Astrocyte (in vitro differentiated cells and primary cell): ENCODE results near the gene FBXO7. TPM values are rescaled to one million over a fixed set of nuclear protein-coding genes. Genes with fewer than 3 reads are reported as not detected.

Experiments
- DNase-seq: peaks from one replicate; pipeline ENCODE4 v3.0.0-alpha.2; 2010; ENCODE audit warnings: low read depth
- FAIRE-seq: peaks from 2 replicates; lab custom pipeline; 2011; peaks lifted over from hg19 to GRCh38; lab: Jason Lieb, UNC
- H2AFZ ChIP-seq: 2 replicates; pipeline ENCODE4 v1.6.0; 2012; ENCODE audit warnings: low read depth, low read length, inconsistent platforms
- H3K27ac ChIP-seq: 2 replicates; pipeline ENCODE4 v1.5.1; 2011; ENCODE audit warnings: low read depth, low read length, inconsistent platforms
- H3K27me3 ChIP-seq: 2 replicates; pipeline ENCODE4 v1.6.0; 2011; ENCODE audit warnings: low read length, inconsistent platforms; ENCODE audit not compliant: insufficient read depth
- H3K36me3 ChIP-seq: 2 replicates; pipeline ENCODE4 v1.5.1; 2011; ENCODE audit warnings: low read length, inconsistent platforms; ENCODE audit not compliant: insufficient read depth
- H3K4me1 ChIP-seq: 2 replicates; pipeline ENCODE4 v1.5.1; 2011; ENCODE audit warnings: low read length, inconsistent platforms; ENCODE audit not compliant: insufficient read depth
- H3K4me2 ChIP-seq: 2 replicates; pipeline ENCODE4 v1.6.0; 2012; ENCODE audit warnings: low read length, inconsistent platforms
- H3K4me3 ChIP-seq: 2 replicates; pipeline ENCODE4 v1.5.1; 2011; ENCODE audit warnings: low read depth, mild to moderate bottlenecking, low read length, inconsistent platforms; ENCODE audit not compliant: insufficient read depth
- H3K79me2 ChIP-seq: 2 replicates; pipeline ENCODE4 v1.6.0; 2012; ENCODE audit warnings: mild to moderate bottlenecking, low read length, inconsistent platforms; ENCODE audit not compliant: insufficient read depth
- H3K9ac ChIP-seq: 2 replicates; pipeline ENCODE4 v1.6.0; 2012; ENCODE audit warnings: mild to moderate bottlenecking, low read length, inconsistent platforms
- H3K9me3 ChIP-seq: 2 replicates; pipeline ENCODE4 v1.5.1; 2012; ENCODE audit warnings: low read depth, mild to moderate bottlenecking, low read length, inconsistent platforms; ENCODE audit not compliant: insufficient read depth
- H4K20me1 ChIP-seq: 2 replicates; pipeline ENCODE4 v1.6.0; 2012; ENCODE audit warnings: low read length, inconsistent platforms; ENCODE audit not compliant: insufficient read depth
- H3K27ac Mint-ChIP-seq: one replicate; pipeline ENCODE4 v1.8.0; 2021; ENCODE audit warnings: mild to moderate bottlenecking, mixed read lengths; ENCODE audit not compliant: unreplicated experiment
- H3K27me3 Mint-ChIP-seq: one replicate; pipeline ENCODE4 v1.8.0; 2021; ENCODE audit warnings: low read depth, mixed read lengths; ENCODE audit not compliant: unreplicated experiment
- H3K36me3 Mint-ChIP-seq: one replicate; pipeline ENCODE4 v1.8.0; 2021; ENCODE audit warnings: low read depth, mixed read lengths; ENCODE audit not compliant: unreplicated experiment
- H3K4me1 Mint-ChIP-seq: one replicate; pipeline ENCODE4 v1.8.0; 2021; ENCODE audit warnings: low read depth, mixed read lengths; ENCODE audit not compliant: unreplicated experiment
- H3K4me3 Mint-ChIP-seq: one replicate; pipeline ENCODE4 v1.8.0; 2021; ENCODE audit warnings: mild to moderate bottlenecking, moderate library complexity, mixed read lengths; ENCODE audit not compliant: unreplicated experiment
- H3K9me3 Mint-ChIP-seq: one replicate; pipeline ENCODE4 v1.8.0; 2021; ENCODE audit warnings: mild to moderate bottlenecking, mixed read lengths; ENCODE audit not compliant: unreplicated experiment
- CTCF ChIP-seq: IDR thresholded peaks from 2 replicates; pipeline ENCODE4 v1.5.1; 2011; ENCODE audit warnings: low read depth, mild to moderate bottlenecking, inconsistent platforms, low read length, moderate library complexity; ENCODE audit not compliant: insufficient read depth
- EZH2 ChIP-seq: IDR thresholded peaks from 2 replicates; pipeline ENCODE4 v1.6.1; 2012; ENCODE audit warnings: mild to moderate bottlenecking, low read length, inconsistent platforms; ENCODE audit not compliant: insufficient read depth
- total RNA-seq: library from RNA; stranded (reverse); gene quantifications from 2 replicates; pipeline ENCODE4 v1.2.1, GENCODE V29; 2021

The FBXO7 gene
- total RNA-seq, 1 donor from 2014 or later: 85.9 TPM

- peak overlapping the region; percentile 88 for H3K4me3 Mint-ChIP-seq
- H3K27me3 ChIP-seq: no peaks in the 10 kb centered on the region
- H2AFZ ChIP-seq: peak overlapping the region; percentile 20
- no peaks in the 10 kb centered on the region for H3K36me3 ChIP-seq
- H3K4me1 Mint-ChIP-seq: peaks cover 2% of the 10 kb centered on the region
- H3K79me2 ChIP-seq: peaks cover 37% of the 10 kb centered on the region
- TF ChIP-seq EZH2 (no peak), CTCF (peak; percentile 67)
- peak overlapping the region; percentile 73 for H3K27ac Mint-ChIP-seq
- peaks cover 7% of the 10 kb centered on the region for H3K4me1 ChIP-seq
- DNase-seq (peak; percentile 31), FAIRE-seq (peak; percentile 81)
- H3K27ac ChIP-seq: no peak overlapping the region
- H3K4me2 ChIP-seq: peak overlapping the region; percentile 89
- H3K4me3 ChIP-seq: peak overlapping the region; percentile 85
- H3K9me3 Mint-ChIP-seq: no peaks in the 10 kb centered on the region
- no peaks in the 10 kb centered on the region for H3K27me3 Mint-ChIP-seq
- peak overlapping the region; percentile 88 for H3K9ac ChIP-seq
- no peaks in the 10 kb centered on the region for H3K9me3 ChIP-seq
- H3K36me3 Mint-ChIP-seq: no peaks in the 10 kb centered on the region
- peaks cover 30% of the 10 kb centered on the region for H4K20me1 ChIP-seq
These were observed 1.1 kb upstream of the FBXO7 start for GRCh38 chr22:32473388-32473952.

GRCh38 chr22:32475468-32476010, 928 bp downstream of the FBXO7 start:
- H3K79me2 ChIP-seq: peaks cover 55% of the 10 kb centered on the region
- no peaks in the 10 kb centered on the region for H3K36me3 Mint-ChIP-seq
- FAIRE-seq: no peak

More at GRCh38 chr22:32475468-32476010, 928 bp downstream of the FBXO7 start:
- H2AFZ ChIP-seq: peak overlapping the region; percentile 85
- H3K9ac ChIP-seq: peak overlapping the region; percentile 88
- peak overlapping the region; percentile 90 for H3K27ac ChIP-seq
- H3K4me1 ChIP-seq: peaks cover 7% of the 10 kb centered on the region
- DNase-seq: no peak
- peak overlapping the region; percentile 85 for H3K4me3 ChIP-seq
- no peaks in the 10 kb centered on the region for H3K36me3 ChIP-seq
- TF ChIP-seq EZH2: no peak
- no peak for TF ChIP-seq CTCF
- Mint-ChIP-seq H3K4me1 (peaks cover 6% of the 10 kb centered on the region), H3K27me3 (no peaks in the 10 kb centered on the region), H3K27ac (peak overlapping the region; percentile 48), H3K9me3 (no peaks in the 10 kb centered on the region), H3K4me3 (peak overlapping the region; percentile 90)
- H3K4me2 ChIP-seq: peak overlapping the region; percentile 89
- no peaks in the 10 kb centered on the region for H3K9me3 ChIP-seq
- no peaks in the 10 kb centered on the region for H3K27me3 ChIP-seq
- peaks cover 47% of the 10 kb centered on the region for H4K20me1 ChIP-seq
